GM12872 (cell line): ENCODE measurements around the gene RNF181.

ENCODE experiments used
- CTCF ChIP-seq: IDR thresholded peaks from 3 replicates; pipeline ENCODE4 v1.5.1; 2011; ENCODE audit warnings: low read depth, mild to moderate bottlenecking, low read length, moderate library complexity; ENCODE audit not compliant: insufficient read depth

RNF181 gene

GRCh38 chr2:85561280-85562212 is 34.0 kb upstream of the RNF181 start, which contains the start of gene GGCX:
Gene GGCX, minus strand, starts transcription at chr2:85561493. Its CDS starts 65 bp downstream, at chr2:85561428.
- no peak for TF ChIP-seq CTCF

- no peak for TF ChIP-seq CTCF
These were observed 31.4 kb upstream of the RNF181 start for GRCh38 chr2:85564144-85564563.

GRCh38 chr2:85566265-85566664 is 29.3 kb upstream of the RNF181 start:
- no peak for TF ChIP-seq CTCF

DNA sequence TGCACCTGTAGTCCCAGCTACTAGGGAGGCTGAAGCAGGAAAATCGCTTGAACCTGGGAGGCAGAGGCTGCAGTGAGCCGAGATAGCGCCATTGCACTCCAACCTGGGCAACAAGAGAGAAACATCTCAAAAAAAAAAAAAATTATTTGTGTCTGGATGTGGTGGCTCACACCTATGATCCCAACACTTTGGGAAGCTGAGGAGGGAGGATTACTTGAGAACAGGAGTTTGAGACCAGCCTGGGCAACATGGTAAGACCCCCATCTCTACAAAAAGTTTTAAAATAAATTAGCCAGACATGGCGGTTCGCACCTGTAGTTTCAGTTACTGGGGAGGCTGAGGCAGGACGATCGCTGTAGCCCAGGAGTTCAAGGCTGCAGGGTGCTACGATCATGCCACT is 19.8 kb upstream of the RNF181 start:
- no peak for TF ChIP-seq CTCF

DNA sequence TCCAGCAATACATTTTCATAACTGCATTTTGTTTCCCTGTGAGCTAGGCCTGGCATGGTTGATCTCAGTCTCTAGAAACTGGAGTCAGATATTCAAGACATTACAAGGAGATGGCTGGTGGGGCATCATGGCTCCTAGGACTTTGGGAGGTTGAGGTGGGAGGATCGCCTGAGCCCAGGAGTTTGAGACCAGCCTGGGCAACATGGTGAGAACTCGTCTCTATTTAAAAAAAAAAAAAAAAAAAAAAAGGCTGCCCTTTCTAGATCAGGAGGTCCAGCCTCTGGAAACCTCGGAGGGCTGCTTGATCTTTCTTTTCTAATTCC is 18.5 kb upstream of the RNF181 start:
- TF ChIP-seq CTCF: no peak

- TF ChIP-seq CTCF: no peak
These were observed 17.9 kb upstream of the RNF181 start, which contains the start of gene VAMP8 for GRCh38 chr2:85577386-85578242. Gene VAMP8, plus strand, starts transcription at chr2:85577586. Its CDS starts 61 bp downstream, at chr2:85577647.
